Endometrial microvascular endothelial cells (primary cell): ENCODE results near the gene ISL2. TPM values are rescaled to one million over a fixed set of nuclear protein-coding genes. Genes with fewer than 3 reads are reported as not detected.
"Not testable (repeated sequence)": the region's sequence is repeated elsewhere in the genome, so short reads cannot be mapped to it uniquely, and the experiment has no call there.

Source experiments
- in situ Hi-C: cut with HindIII; loops from 2 replicates; pipeline ENCODE4 v1.10.0; 2017; ENCODE audit warnings: low sequenced_read_pairs, low pct_unique_long_range_greater_than_20kb; ENCODE audit errors: inconsistent ontology term
- total RNA-seq: library from RNA; depleted of rRNA; stranded (reverse); fragments of >200 nt; gene quantifications from one replicate; pipeline ENCODE4 v1.2.3, GENCODE V29; 2015; ENCODE audit errors: inconsistent ontology term

Gene ISL2
- not detected for total RNA-seq

DNA sequence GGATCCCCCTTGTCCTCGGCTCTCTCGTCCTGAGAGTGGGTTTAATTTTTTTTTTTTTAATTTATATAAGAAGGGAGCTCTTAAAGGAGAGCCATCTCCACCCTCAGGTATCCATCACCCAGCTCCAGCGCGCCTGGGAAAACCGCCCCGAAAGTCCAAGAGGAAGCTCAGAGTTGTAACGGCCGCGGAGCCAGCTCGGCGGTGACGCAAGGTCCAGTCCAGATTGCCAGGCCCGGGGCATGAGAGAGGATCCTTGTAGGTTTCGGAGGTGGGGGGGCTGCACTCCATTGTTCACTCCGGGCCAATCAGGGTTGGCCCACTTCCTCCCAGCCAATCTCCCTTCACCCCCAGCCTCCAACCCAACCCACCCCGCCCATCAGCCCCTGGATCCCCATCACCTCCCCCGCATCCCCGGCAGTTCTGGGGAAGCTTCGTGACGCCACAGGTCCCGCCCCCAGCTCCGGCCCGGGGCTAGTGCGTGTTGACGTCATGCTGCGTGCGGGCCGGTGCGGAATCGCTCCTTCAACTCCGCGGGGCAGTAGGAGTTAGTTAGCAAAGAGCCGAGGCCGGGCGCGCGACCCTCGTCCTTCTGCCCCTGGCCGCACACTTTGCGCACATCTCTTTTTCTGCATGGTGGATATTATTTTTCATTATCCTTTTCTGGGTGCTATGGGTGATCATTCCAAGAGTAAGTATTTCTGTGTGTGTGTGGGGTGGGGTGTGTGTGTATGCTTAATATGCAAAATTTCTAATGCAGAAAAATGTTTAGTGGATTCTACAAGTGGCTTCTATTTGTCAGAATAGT, at the start of gene ISL2:
TSS of gene ISL2 (plus strand) at position 520 of the 805 bp plus-strand sequence. CDS start at position 631, 111 bp downstream.
- in situ Hi-C loops = no loop called here

DNA sequence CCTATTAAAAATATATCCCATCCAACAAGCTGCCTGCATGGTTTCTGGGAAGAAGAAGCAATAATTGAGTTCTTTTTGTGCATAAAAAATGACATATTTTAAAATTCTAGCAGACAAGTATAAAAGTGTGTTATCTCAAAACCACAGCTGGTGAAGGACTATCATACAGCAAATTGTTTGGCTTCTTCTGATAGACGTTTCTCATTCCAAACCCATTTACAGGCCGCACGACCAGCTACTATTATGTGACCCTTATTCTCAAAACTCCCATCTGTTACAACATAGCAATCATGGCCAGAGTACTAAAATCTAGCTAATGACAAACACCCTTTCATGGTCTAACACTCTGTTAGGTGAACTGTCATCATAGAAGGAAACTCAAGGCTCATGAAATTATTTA, 47.0 kb upstream of the ISL2 start:
- in situ Hi-C loops = no loop called here

DNA sequence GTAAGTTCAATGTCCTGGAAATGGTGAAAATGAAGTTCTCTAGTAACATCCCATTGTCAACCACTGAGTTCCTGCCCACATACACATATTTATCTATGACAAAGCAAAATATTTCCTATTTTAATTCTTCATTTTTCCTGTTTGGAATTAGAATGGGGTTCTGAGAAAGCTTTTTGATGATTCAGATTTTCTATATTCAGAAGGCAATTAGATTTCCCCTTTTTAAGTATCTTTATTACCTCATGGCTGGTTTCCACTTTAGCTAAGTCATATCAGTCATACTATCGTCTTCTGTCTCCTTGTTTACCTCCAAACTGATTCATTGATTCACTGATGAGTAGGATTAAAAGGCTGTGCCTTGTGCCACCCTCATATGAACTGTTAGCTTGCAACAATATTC, 43.2 kb upstream of the ISL2 start:
- in situ Hi-C loops = no loop called here

DNA sequence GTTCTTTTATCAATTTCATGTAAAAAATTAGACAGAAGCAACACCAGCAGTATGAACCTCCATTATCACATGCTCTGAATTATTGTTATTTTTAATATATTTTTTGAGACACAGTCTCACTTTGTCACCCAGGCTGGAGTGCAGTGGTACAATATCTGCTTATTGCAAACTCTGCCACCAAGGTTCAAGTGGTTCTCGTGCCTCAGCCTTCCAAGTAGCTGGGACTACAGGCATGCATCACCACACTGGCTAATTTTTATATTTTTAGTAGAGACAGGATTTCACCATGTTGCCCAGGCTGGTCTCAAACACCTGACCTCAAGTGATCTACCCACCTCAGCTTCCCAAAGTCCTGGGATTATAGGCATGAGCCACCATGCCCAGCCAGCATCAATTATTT, 42.1 kb upstream of the ISL2 start:
- in situ Hi-C loops = not testable (repeated sequence)

DNA sequence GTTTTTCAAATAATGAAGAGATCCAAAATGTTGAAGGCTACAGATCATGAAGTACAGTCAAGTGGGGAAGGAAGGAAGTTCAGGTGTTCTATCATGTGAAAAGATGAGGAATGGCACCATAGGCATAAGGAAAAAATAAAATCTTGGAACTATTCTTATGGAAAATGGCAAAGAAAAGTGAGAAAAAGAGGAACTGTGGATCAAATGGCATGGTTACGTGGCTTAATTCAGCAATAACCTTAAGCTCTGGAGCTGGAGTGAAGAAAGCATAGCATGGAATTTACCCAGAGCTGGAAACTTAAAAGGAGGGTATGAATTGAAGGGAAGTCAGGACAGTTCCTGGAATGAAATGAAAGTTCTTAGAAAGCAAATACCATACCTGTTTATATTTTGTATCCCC, 39.7 kb upstream of the ISL2 start:
- in situ Hi-C loops = no loop called here

DNA sequence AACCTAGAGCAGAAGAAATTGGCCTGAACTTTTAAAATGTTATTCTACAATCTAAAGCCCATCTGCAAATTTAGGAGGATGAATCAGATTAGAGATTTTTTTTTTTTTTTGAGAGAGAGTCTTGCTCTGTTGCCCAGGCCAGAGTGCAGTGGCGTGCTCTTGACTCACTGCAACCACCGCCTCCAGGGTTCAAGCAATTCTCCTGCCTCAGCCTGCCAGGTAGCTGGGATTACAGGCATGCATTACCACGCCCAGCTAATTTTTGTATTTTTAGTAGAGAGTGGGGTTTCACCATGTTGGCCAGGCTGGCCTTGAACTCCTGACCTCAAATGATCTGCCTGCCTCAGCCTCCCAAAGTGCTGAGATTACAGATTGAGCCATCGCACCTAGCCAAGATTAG, 38.6 kb upstream of the ISL2 start:
- in situ Hi-C loops = not testable (repeated sequence)

DNA sequence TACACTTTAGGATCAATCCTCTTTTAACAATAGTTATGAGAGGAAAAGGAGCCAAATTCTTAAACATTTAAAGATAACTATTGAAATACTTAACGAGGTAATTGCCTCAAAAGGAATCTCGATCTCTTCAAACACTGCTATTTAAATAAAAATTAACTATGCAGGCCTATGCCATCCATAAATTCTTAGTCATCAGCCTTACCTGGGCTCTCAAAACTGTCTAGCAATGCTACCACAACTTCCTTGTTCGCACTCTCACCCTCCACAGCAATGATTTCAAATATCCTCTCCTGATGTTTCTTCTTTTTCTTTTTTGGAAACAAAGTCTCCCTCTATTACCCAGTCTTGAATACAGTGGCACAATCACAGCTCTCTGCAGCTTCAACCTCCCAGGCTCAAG, 37.6 kb upstream of the ISL2 start:
- in situ Hi-C loops = no loop called here

DNA sequence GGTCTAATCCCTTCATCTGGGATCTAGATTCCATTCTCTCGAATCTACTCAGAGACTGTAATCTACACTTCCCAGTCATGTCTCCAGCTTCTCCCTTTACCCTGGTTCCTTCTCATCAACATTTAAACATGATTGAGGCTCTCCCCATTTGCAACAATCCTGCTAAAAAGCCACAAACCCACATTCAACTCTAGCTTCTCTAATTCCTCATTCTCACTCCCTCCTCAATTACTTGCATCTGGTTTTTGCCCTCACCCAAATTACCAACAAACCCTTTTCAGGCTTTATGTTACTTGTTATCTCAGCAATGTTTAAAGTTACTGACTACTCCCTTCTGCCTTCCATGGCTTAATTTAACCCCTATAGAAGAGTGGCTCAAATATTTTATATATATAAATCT, 36.8 kb upstream of the ISL2 start:
- in situ Hi-C loops = no loop called here

DNA sequence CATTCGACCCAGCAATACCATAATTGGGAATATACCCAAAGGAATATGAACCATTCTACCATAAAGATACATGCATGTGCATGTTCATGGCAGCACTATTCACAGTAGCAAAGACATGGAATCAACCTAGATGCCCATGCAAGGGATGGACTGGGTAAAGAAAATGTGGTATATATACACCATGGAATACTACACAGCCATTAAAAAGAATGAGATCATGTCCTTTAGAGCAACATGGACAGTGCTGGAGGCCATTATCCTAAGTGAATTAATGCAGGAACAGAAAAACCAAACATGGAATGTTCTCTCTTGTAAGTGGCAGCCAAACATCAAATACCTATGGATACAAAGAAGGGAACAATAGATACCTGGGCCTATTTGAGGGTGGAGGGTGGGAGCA, 32.7 kb upstream of the ISL2 start:
- in situ Hi-C loops = no loop called here

DNA sequence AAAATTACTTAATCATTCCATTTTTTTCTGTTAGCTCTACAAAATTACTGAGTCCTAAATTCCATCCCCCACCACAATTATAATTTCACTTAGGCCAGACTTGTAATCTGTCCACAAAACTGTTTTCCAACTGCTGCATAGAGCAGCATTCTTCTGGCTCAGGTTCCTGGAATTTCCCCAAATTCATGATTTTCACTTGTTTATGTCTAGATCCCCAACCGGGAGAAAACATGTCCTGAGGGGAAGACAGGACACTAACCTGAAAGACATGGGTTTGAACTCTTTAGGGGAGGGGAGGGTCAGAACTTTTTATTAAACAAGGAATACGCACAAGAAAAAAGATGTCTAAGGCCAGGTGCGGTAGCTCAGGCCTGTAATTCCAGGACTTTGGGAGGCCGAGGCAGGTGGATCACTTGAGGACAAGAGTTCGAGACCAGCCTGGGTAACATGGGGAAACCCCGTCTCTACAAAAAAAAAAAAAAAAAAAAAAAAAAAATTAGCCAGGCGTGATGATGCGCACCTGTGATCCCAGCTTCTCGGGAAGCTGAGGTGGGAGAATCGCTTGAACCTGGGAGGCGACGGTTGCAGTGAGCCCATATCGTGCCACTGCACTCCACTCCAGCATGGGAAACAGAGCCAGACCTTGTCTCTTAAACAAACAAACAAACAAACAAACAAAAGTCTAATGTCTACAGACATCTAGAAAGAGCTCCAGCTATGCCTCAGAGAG, 26.8 kb upstream of the ISL2 start:
- in situ Hi-C loops = no loop called here

DNA sequence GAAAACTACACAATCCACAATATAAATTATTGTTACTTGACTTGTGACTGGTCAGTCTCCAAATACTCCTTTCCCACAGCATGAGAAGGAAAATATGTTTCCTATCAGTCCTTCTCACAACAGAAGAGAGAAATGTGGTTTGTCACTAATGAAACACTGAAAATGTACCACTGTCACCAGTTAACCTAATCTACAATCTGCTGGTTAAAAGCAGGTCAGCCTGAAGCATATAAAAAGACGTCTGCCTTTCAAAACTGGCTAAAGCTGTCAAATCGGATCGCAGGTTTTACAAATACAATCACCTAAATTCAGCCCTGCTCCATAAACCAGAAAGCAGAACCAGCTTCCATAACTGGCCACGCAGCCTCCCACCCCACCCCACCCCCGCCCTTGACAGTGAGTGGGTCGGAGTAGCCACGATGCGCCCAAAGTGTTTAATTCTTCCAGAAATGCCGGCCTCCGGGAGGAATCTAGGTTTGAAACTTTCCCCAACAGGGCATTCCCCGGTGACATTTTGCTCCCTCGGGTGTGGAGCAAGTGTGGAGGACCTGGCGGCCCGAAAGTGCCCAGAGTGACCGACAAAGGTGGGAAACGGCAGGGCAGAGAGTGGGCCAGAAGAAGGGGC, 26.0 kb upstream of the ISL2 start:
- in situ Hi-C loops = no loop called here

DNA sequence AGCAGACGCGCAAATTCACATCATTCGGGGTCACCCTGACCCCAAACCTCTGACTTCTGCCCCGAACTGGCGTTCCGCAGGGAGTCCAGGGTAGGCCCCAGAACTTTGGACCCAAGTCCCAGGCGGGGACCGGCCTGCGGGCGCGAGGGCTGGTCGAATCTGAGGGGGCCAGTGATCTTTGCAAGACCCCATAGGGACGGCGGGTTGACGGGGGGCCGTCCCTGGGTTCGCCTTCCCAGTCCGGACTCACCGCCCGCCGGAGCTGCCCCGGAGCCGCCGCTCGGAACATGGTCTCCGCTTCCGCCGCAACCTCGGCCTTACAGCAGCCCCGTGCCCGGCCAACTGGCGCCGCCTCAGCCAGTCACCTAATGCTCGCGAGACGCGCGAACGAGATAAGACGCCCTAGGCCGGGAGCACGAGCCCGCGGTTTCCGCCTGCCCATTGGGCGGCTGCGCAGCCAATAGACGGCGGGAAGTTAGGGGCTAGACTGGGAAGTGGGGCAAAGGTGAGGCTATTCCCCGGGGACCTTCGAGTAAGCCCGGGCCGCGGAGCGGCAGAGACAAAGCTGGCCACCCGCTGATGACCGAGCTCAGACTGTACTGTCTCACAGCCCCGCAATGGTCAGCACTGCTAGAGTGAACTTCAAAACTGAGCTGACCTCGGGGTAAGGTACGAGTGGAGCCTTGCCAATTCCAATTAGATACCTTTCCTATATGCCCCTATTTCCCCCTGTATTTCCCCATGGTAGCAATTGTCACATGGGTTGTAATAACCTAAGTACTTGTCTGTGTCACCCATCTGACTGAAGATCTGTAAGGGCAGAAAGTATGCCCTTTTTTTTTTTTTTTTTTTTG, 25.2 kb upstream of the ISL2 start, which contains the start of gene ETFA:
TSS of gene ETFA (minus strand) at position 370 of the 854 bp plus-strand sequence. CDS start at position 289, 81 bp downstream.
- in situ Hi-C loops = no loop called here

DNA sequence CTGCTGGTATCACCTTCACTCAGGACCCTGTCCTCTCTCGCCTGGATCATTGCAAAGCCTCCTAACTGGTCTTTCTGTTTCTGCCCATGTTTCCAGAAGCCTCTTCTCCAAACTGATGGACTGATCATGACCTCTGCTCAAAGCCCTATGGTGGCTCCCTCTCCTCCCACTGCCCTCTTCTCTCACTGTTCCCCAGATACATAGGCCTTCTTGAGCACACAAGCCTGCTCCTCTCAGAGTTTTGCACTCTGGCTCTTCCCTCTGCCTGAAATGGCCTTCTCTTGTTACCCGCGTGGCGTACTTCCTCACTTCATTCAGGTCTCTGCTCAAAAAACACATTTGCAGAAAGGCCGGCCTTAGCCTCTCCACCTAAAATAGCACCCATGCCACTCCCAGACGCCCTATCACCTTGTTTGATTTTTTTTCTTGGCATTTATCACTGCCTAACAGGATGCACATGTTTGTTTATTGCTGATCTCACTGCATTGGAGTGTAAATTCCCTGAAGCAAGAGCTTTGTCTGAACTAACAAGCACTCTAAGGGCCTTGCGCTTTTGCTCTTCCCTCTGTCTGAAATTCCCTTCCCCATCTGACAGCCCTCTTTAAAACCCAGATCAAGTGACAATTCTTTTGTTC, 23.9 kb upstream of the ISL2 start:
- in situ Hi-C loops = no loop called here

DNA sequence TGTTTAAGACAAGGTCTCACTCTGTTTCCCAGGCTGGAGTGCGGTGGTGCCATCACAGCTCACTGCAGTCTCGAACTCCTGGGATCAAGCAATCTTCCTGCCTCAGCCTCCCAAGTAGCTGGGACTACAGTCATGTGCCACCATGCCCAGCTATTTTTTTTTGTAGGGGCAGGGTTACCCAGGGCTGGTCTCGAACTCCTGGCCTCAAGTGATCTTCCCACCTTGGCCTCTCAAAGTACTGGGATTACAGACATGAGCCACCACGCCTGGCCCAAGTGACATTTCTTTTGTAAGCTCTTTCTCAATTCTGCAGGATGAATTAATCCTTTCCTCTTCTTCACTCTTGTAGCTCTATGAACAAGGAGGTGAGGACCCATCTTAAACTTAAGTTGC, 23.4 kb upstream of the ISL2 start:
- in situ Hi-C loops = not testable (repeated sequence)

DNA sequence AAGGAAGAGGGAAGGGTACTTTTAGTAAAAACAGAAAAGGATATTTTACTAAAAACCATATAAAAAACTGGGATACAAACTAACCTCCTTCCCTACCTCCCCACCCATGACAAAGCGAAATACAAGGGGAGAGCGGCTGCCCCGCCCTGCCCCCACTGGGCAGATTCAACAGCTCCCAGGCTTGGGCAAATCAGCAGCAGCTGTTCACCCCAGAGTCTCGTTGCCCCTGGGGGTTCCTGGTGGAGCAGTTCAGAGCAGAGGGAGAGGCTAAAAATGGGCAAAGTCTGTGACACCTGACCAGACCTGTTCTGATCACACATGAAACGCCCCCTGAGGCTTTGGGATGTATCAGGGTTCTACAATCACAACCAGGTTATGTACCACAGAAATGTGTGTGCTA, 22.8 kb upstream of the ISL2 start:
- in situ Hi-C loops = no loop called here

DNA sequence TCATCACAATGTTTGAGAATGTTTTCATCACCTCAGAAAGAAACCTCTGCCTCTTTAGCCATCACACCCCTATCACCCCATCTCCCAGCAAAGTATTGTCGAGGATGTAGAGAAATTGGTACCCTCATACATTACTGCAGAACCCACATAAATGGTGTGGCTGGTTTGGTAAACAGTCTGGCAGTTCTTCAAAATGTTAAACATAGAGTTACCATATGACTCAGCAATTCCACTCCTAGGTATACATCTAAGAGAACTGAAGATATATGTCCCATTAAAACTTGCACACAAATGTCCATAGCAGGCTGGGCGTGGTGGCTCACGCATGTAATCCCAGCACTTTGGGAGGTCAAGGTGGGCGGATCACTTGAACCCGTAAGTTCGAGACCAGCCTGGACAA, 16.6 kb upstream of the ISL2 start:
- in situ Hi-C loops = no loop called here

DNA sequence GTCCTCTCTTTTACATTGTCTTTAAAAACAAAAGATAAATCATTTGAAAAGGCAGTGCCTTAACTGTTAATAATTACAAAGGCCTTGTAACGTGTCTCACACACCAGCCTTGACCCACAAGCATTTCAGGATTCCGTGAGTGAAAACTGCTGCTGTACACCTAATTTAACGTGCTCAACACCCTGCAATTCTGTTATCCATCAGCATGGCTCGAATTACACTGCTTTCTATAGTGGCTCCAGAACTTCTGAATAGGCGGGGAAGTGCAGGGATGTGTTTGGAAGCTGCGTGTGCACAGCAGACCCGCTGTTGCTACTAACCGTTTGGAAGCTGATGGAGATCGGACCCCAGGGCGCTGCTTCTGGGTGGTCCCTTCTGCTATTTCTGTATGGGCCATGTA, 15.4 kb upstream of the ISL2 start:
- in situ Hi-C loops = no loop called here

DNA sequence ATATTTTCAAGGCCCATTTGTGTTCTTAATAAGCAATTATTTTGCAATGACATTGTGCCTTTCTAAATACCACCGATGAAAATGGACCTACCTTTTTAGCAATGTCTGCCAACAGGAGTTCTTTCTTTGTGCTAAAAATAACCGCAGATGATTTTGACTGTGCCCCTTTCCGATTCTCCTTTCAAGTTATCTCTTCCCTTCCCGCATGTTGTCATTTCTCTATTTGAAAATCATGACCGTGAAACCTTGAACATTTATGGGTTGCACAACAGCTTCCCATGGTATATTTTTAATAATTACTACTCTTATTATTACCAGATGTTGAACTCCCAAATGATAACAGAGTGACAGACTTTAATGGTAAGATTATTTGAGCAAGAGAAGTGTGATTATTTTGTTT, 15.0 kb upstream of the ISL2 start:
- in situ Hi-C loops = no loop called here

DNA sequence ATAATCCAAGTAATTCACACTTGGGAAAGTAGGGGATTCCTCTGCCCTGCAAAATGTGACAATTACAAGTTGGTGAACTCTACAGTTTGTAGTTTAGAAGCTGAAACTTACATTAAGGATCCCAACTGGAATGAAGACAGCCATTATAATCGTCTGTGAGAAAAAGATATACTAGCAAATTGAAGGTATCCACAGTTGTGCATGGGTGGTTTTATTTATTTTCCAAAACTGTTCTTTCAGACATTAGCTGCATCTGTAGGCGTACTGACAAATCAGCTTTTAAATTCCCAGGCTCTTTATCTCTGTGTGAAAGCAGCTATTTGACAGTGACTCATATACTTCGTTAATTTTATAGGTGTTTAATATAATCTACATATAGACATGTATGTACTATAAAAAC, 12.5 kb upstream of the ISL2 start:
- in situ Hi-C loops = no loop called here
